WTC11 (cell line): Measurements from ENCODE around the gene G2E3.

Source experiments
- AR ChIP-seq: fragments of 250-450 bp; sonication (Bioruptor Pico); IDR thresholded peaks from 2 replicates; pipeline ENCODE4 v1.9.0; 2021; ENCODE audit warnings: mild to moderate bottlenecking
- ATF3 ChIP-seq: sonication (generic); formaldehyde crosslinking; conservative IDR thresholded peaks from 2 replicates; pipeline ENCODE4 v1.8.1; 2022; ENCODE audit warnings: mild to moderate bottlenecking, missing genetic modification reagents
- CTCF ChIP-seq: fragments of 200-600 bp; IDR thresholded peaks from 2 replicates; pipeline ENCODE4 v1.8.0; 2022; ENCODE audit warnings: antibody characterized with exemption
- IRF2 ChIP-seq: sonication (generic); formaldehyde crosslinking; IDR thresholded peaks from 2 replicates; pipeline ENCODE4 v1.8.0; 2022; ENCODE audit warnings: low read depth, missing genetic modification reagents, borderline replicate concordance
- MAX ChIP-seq: sonication (generic); formaldehyde crosslinking; IDR thresholded peaks from 2 replicates; pipeline ENCODE4 v1.8.0; 2022; ENCODE audit warnings: mild to moderate bottlenecking, missing genetic modification reagents
- NFE2L1 ChIP-seq: sonication (generic); formaldehyde crosslinking; IDR thresholded peaks from 2 replicates; pipeline ENCODE4 v1.8.1; 2023; ENCODE audit warnings: missing genetic modification reagents

GRCh38 chr14:30572771-30573170 is 13.8 kb downstream of the G2E3 start:
- TF ChIP-seq AR (CRISPR knock-in tag), result no peak
- no peak for TF ChIP-seq CTCF
- TF ChIP-seq ATF3 (CRISPR knock-in tag), result no peak
- no peak for TF ChIP-seq NFE2L1 (CRISPR knock-in tag)
- no peak for TF ChIP-seq MAX
- no peak for TF ChIP-seq IRF2
